Measurements from ENCODE around the gene LHFPL3. TPM values are rescaled to one million over a fixed set of nuclear protein-coding genes. Genes with fewer than 3 reads are reported as not detected.

Gene LHFPL3
- total RNA-seq, 1 experiment from 2014 or later = not detected

DNA sequence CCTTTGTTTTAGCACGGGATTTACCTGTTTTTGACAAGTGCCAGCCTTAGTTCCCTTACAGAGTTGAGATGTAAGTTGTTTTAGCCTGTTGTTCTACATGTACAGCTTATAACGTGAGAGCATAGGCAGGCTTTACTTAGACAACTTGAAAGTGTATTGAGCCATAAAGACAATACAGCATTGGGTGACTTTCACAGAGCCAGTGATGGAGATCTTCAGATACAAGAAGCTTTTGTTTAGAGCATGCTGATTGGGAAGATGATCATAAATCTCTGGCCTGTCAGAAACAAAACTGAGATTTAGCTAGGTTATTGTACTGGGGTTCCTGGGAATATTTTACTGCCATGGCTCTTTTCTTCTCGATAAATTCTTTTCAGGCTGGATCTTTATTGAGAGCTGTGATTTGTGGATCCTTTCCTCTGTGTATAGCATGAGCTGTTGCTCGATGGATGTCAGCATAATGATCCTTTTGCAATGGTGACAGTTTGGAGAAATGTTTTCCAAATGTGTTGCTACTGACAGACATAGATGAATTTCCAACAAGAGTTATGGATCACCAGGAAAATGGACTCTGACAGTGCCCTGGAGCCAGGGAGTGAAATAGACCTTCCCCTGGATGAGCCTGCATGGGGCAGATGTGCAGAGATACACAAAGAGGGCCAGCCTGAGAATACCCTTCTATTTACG, 30.2 kb downstream of the LHFPL3 start:
- CTCF ChIA-PET = no interaction called here
- Histone ChIP-seq H3K27me3 (ENCODE audit: insufficient read depth, low read length) (peaks cover 32% of the 10 kb centered on the region; the same call in 1 of the 2 replicates), H3K36me3 (ENCODE audit: control insufficient read depth in 1 of 2, insufficient read depth in 2 of 2, low read length in 2 of 2) (no peaks in the 10 kb centered on the region), H3K4me3 (replicated peaks in 1 of 2; ENCODE audit: low read depth in 1 of 2, low read length in 2 of 2) (no peak overlapping the region), H3K4me1 (ENCODE audit: control insufficient read depth in 1 of 2, insufficient read depth in 2 of 2, low read length in 2 of 2) (no peaks in the 10 kb centered on the region), H3K27ac (ENCODE audit: low read depth, low read length) (no peak overlapping the region), H4K20me1 (ENCODE audit: insufficient read depth) (no peaks in the 10 kb centered on the region), H3K79me2 (ENCODE audit: insufficient read depth, low read length) (no peaks in the 10 kb centered on the region), H3K4me2 (ENCODE audit: low read length) (no peak overlapping the region), H2AFZ (ENCODE audit: low read depth, low read length, poor library complexity, severe bottlenecking) (no peak overlapping the region), H3K9ac (ENCODE audit: low read length) (no peak overlapping the region), H3K9me2 (ENCODE audit: insufficient read depth) (no peaks in the 10 kb centered on the region), H3K9me3 (ENCODE audit: control insufficient read depth in 1 of 2, insufficient read depth in 1 of 2, low read depth in 1 of 2, low read length in 2 of 2) (no peaks in the 10 kb centered on the region)
- intact Hi-C loops (cut with micrococcal nuclease) = no loop called here
- POLR2A ChIA-PET = no interaction called here
- RAD21 ChIA-PET (ENCODE audit: low non-redundant PET in 1 of 2, low total read pairs in 2 of 2, uncharacterized antibody in 2 of 2, unreplicated experiment in 2 of 2) = no interaction called here
- TF ChIP-seq POLR2AphosphoS5 (IDR thresholded peaks at IDR 0.05; ENCODE audit: low read depth, low read length) (no peak), EGR1 (IDR thresholded peaks at IDR 0.05; ENCODE audit: low read depth) (no peak), YY1 (IDR thresholded peaks at IDR 0.05; ENCODE audit: extremely low read depth, insufficient replicate concordance, low read depth, low read length) (no peak), SIN3A (IDR thresholded peaks at IDR 0.05; ENCODE audit: low read depth) (no peak), ZNF274 (IDR thresholded peaks at IDR 0.05; ENCODE audit: low read depth, low read length) (no peak), JUND (IDR thresholded peaks at IDR 0.05) (no peak), FOSL1 (IDR thresholded peaks at IDR 0.05; ENCODE audit: low read depth) (no peak), CBX3 (IDR thresholded peaks at IDR 0.05; ENCODE audit: low read depth) (no peak), EZH2 (IDR thresholded peaks at IDR 0.05) (no peak), SRF (IDR thresholded peaks at IDR 0.05; ENCODE audit: low read depth) (no peak), EZH2phosphoT487 (IDR thresholded peaks at IDR 0.05; ENCODE audit: borderline replicate concordance) (no peak), ELF1 (IDR thresholded peaks at IDR 0.05; ENCODE audit: borderline replicate concordance, low read depth) (no peak), POLR2A (IDR thresholded peaks at IDR 0.05; ENCODE audit: borderline replicate concordance, extremely low read depth, insufficient read depth, insufficient read length) (no peak), TCF7L2 (IDR thresholded peaks at IDR 0.05; ENCODE audit: borderline replicate concordance, extremely low read depth, insufficient read depth, insufficient read length) (no peak)
- TF ChIP-seq, protein P1, sequence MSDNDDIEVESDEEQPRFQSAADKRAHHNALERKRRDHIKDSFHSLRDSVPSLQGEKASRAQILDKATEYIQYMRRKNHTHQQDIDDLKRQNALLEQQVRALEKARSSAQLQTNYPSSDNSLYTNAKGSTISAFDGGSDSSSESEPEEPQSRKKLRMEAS (IDR thresholded peaks at IDR 0.05) = no peak
- TF ChIP-seq, protein P2, sequence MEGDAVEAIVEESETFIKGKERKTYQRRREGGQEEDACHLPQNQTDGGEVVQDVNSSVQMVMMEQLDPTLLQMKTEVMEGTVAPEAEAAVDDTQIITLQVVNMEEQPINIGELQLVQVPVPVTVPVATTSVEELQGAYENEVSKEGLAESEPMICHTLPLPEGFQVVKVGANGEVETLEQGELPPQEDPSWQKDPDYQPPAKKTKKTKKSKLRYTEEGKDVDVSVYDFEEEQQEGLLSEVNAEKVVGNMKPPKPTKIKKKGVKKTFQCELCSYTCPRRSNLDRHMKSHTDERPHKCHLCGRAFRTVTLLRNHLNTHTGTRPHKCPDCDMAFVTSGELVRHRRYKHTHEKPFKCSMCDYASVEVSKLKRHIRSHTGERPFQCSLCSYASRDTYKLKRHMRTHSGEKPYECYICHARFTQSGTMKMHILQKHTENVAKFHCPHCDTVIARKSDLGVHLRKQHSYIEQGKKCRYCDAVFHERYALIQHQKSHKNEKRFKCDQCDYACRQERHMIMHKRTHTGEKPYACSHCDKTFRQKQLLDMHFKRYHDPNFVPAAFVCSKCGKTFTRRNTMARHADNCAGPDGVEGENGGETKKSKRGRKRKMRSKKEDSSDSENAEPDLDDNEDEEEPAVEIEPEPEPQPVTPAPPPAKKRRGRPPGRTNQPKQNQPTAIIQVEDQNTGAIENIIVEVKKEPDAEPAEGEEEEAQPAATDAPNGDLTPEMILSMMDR (IDR thresholded peaks at IDR 0.05 in 2 of 3, conservative IDR thresholded peaks at IDR 0.05 in 1 of 3; ENCODE audit: borderline replicate concordance in 1 of 3, insufficient read depth in 1 of 3, low read depth in 2 of 3, low read length in 2 of 3) = no peak
- no TSS peak for BruUV-seq (replicated peaks)
- ATAC-seq (no peak), DNase-seq (ENCODE audit: low read depth, low spot score) (no peak)
